ENCODE results near the gene VWC2.

Gene VWC2

GRCh38 chr7:49767719-49768118 is 5.7 kb upstream of the VWC2 start:
- POLR2A ChIA-PET (ENCODE audit: low non-redundant PET) = no interaction called here
- H3K27ac ChIP-seq = no peak overlapping the region
- CTCF ChIA-PET = no interaction called here
- no peak for DNase-seq (ENCODE audit: low spot score)
- TF ChIP-seq, protein P1, sequence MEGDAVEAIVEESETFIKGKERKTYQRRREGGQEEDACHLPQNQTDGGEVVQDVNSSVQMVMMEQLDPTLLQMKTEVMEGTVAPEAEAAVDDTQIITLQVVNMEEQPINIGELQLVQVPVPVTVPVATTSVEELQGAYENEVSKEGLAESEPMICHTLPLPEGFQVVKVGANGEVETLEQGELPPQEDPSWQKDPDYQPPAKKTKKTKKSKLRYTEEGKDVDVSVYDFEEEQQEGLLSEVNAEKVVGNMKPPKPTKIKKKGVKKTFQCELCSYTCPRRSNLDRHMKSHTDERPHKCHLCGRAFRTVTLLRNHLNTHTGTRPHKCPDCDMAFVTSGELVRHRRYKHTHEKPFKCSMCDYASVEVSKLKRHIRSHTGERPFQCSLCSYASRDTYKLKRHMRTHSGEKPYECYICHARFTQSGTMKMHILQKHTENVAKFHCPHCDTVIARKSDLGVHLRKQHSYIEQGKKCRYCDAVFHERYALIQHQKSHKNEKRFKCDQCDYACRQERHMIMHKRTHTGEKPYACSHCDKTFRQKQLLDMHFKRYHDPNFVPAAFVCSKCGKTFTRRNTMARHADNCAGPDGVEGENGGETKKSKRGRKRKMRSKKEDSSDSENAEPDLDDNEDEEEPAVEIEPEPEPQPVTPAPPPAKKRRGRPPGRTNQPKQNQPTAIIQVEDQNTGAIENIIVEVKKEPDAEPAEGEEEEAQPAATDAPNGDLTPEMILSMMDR (conservative IDR thresholded peaks at IDR 0.05; ENCODE audit: low read depth) = no peak

DNA sequence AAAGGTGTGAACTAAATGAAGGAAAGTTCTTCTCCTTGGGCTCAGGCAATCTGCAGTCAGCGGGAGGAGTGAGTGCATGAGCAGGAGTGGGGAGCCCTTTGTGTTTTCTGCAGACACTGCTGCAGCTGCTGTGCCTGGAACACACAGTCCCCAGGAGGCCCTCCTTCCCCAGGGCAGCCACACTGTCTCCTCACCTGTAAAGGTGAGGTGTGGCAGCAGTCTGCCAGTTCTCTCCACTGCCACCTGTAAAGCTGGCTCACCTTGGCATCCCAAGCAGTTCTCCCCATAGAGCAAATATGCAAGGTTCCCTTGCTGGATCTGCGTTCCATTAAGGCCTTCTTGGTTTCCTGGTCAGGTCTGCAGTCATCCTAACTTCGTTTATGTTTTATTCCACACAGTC is 5.2 kb upstream of the VWC2 start:
- DNase-seq (ENCODE audit: low spot score) = no peak
- TF ChIP-seq, protein P1 (conservative IDR thresholded peaks at IDR 0.05; ENCODE audit: low read depth) = no peak
- CTCF ChIA-PET = interaction anchor here (0.7 kb wide), 1 partner anchor 21 kb away, joined by 4 read pairs; no protein-coding TSS in a partner anchor
- POLR2A ChIA-PET (ENCODE audit: low non-redundant PET) = no interaction called here
- no peak overlapping the region for H3K27ac ChIP-seq

- CTCF ChIA-PET = interaction anchor here (0.7 kb wide), 1 partner anchor 21 kb away, joined by 4 read pairs; no protein-coding TSS in a partner anchor
- POLR2A ChIA-PET (ENCODE audit: low non-redundant PET) = no interaction called here
- DNase-seq (ENCODE audit: low spot score) = no peak
- H3K27ac ChIP-seq = no peak overlapping the region
- TF ChIP-seq, protein P1 (conservative IDR thresholded peaks at IDR 0.05; ENCODE audit: low read depth) = no peak
These were observed 4.6 kb upstream of the VWC2 start for GRCh38 chr7:49768835-49769234.

- CTCF ChIA-PET = no interaction called here
- TF ChIP-seq, protein P1 (conservative IDR thresholded peaks at IDR 0.05; ENCODE audit: low read depth) = no peak
- no peak for DNase-seq (ENCODE audit: low spot score)
- H3K27ac ChIP-seq = no peak overlapping the region
- POLR2A ChIA-PET (ENCODE audit: low non-redundant PET) = no interaction called here
These were observed 4.1 kb upstream of the VWC2 start for GRCh38 chr7:49769285-49769857.

DNA sequence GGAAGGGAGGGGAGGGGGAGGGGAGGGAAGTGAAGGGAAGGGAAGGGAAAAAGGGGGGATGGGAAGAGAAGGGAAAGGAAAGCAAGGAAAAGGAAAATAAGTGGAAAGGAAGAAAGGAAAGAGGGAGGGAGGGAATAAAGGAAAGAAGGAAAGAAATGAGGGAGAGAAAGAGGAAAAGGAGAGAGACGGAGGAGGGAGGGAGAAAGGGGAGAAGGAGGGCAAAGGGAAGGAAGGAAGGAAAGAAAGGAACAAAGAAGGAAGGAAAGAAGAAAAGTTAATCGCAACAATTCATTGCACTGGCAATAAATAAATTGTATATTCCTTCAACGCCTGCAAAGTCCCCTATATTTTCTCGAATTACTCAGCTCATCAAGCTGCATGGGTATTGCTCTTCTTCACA is 2.6 kb upstream of the VWC2 start:
- POLR2A ChIA-PET (ENCODE audit: low non-redundant PET) = no interaction called here
- no peak for DNase-seq (ENCODE audit: low spot score)
- H3K27ac ChIP-seq = no peak overlapping the region
- CTCF ChIA-PET = no interaction called here
- TF ChIP-seq, protein P1 (conservative IDR thresholded peaks at IDR 0.05; ENCODE audit: low read depth) = no peak

GRCh38 chr7:49771427-49772176 is 1.8 kb upstream of the VWC2 start:
- CTCF ChIA-PET = no interaction called here
- DNase-seq (ENCODE audit: low spot score) = no peak
- POLR2A ChIA-PET (ENCODE audit: low non-redundant PET) = no interaction called here
- TF ChIP-seq, protein P1 (conservative IDR thresholded peaks at IDR 0.05; ENCODE audit: low read depth) = no peak
- no peak overlapping the region for H3K27ac ChIP-seq
